Chondrocyte (in vitro differentiated cells): ENCODE results near the gene SPATA25. TPM values are rescaled to one million over a fixed set of nuclear protein-coding genes. Genes with fewer than 3 reads are reported as not detected.
A peak's percentile ranks its signal among the peaks of the same experiment; 100 is the strongest.

ENCODE experiments used
- DNase-seq: peaks from one replicate; pipeline ENCODE4 v3.0.0; 2021; ENCODE audit warnings: mixed read lengths, low spot score
- H3K27ac Mint-ChIP-seq: one replicate; pipeline ENCODE4 v1.8.0; 2021; ENCODE audit warnings: mild to moderate bottlenecking, moderate library complexity, mixed read lengths; ENCODE audit not compliant: unreplicated experiment
- H3K27me3 Mint-ChIP-seq: 2 replicates; pipeline ENCODE4 v1.8.0; 2021; ENCODE audit warnings: low read depth, mixed read lengths
- H3K36me3 Mint-ChIP-seq: 2 replicates; pipeline ENCODE4 v1.8.0; 2021; ENCODE audit warnings: low read depth, mixed read lengths
- H3K4me1 Mint-ChIP-seq: 2 replicates; pipeline ENCODE4 v1.8.0; 2021; ENCODE audit warnings: low read depth, mild to moderate bottlenecking, mixed read lengths
- H3K4me3 Mint-ChIP-seq: one replicate; pipeline ENCODE4 v1.8.0; 2021; ENCODE audit warnings: mild to moderate bottlenecking, moderate library complexity, mixed read lengths; ENCODE audit not compliant: unreplicated experiment
- H3K9me3 Mint-ChIP-seq: 2 replicates; pipeline ENCODE4 v1.8.0; 2021; ENCODE audit warnings: low read depth, mixed read lengths
- CTCF ChIP-seq: fragments of 200-600 bp; sonication (generic); IDR thresholded peaks from 2 replicates; pipeline ENCODE4 v1.5.0; 2021; ENCODE audit warnings: antibody characterized with exemption, mild to moderate bottlenecking, moderate library complexity
- total RNA-seq: library from RNA; stranded (reverse); gene quantifications from 3 replicates; pipeline ENCODE4 v1.2.1, GENCODE V29; 2021

The SPATA25 gene
- total RNA-seq, 1 donor from 2014 or later, result 1.2 TPM

- Mint-ChIP-seq H3K4me3 (no peak overlapping the region), H3K27me3 (no peaks in the 10 kb centered on the region), H3K27ac (no peak overlapping the region), H3K9me3 (no peaks in the 10 kb centered on the region), H3K4me1 (peaks cover 18% of the 10 kb centered on the region), H3K36me3 (peaks cover 15% of the 10 kb centered on the region)
- TF ChIP-seq CTCF, result no peak
- DNase-seq, result no peak
Observed at GRCh38 chr20:45894797-45895196, 7.4 kb upstream of the SPATA25 start.

- H3K27ac Mint-ChIP-seq, result no peak overlapping the region
- no peak for DNase-seq
- H3K4me3 Mint-ChIP-seq, result no peak overlapping the region
- H3K36me3 Mint-ChIP-seq, result peaks cover 13% of the 10 kb centered on the region
- H3K9me3 Mint-ChIP-seq, result no peaks in the 10 kb centered on the region
- peaks cover 20% of the 10 kb centered on the region for H3K4me1 Mint-ChIP-seq
- no peak for TF ChIP-seq CTCF
- no peaks in the 10 kb centered on the region for H3K27me3 Mint-ChIP-seq
Observed at GRCh38 chr20:45893831-45894230, 6.4 kb upstream of the SPATA25 start.

GRCh38 chr20:45892828-45893500 lies 5.5 kb upstream of the SPATA25 start:
- Mint-ChIP-seq H3K27ac (no peak overlapping the region), H3K4me3 (peak overlapping the region; percentile 91), H3K36me3 (peaks cover 10% of the 10 kb centered on the region), H3K9me3 (no peaks in the 10 kb centered on the region), H3K4me1 (peaks cover 20% of the 10 kb centered on the region), H3K27me3 (no peaks in the 10 kb centered on the region)
- DNase-seq, result no peak
- no peak for TF ChIP-seq CTCF

GRCh38 chr20:45892049-45892825 lies 4.8 kb upstream of the SPATA25 start:
- Mint-ChIP-seq H3K4me1 (peaks cover 20% of the 10 kb centered on the region), H3K4me3 (peak overlapping the region; percentile 91), H3K36me3 (peaks cover 7% of the 10 kb centered on the region), H3K27me3 (no peaks in the 10 kb centered on the region), H3K9me3 (no peaks in the 10 kb centered on the region), H3K27ac (peak overlapping the region; percentile 71)
- no peak for DNase-seq
- TF ChIP-seq CTCF, result peak; percentile 50
